Osteocyte (in vitro differentiated cells): ENCODE results near the gene LARP4B. TPM values are rescaled to one million over a fixed set of nuclear protein-coding genes. Genes with fewer than 3 reads are reported as not detected.

Source experiments
- DNase-seq: peaks from one replicate; pipeline ENCODE4 v3.0.0; 2021; ENCODE audit warnings: mixed read lengths; ENCODE audit not compliant: unreplicated experiment; ENCODE audit errors: extremely low spot score
- H3K27ac Mint-ChIP-seq: one replicate; pipeline ENCODE4 v1.8.0; 2021; ENCODE audit warnings: mild to moderate bottlenecking, mixed read lengths; ENCODE audit not compliant: unreplicated experiment
- H3K27me3 Mint-ChIP-seq: one replicate; pipeline ENCODE4 v1.8.0; 2021; ENCODE audit warnings: mixed read lengths; ENCODE audit not compliant: unreplicated experiment
- H3K36me3 Mint-ChIP-seq: one replicate; pipeline ENCODE4 v1.8.0; 2021; ENCODE audit warnings: mixed read lengths; ENCODE audit not compliant: unreplicated experiment
- H3K4me1 Mint-ChIP-seq: one replicate; pipeline ENCODE4 v1.8.0; 2021; ENCODE audit warnings: mixed read lengths; ENCODE audit not compliant: unreplicated experiment
- H3K4me3 Mint-ChIP-seq: one replicate; pipeline ENCODE4 v1.8.0; 2021; ENCODE audit warnings: mild to moderate bottlenecking, moderate library complexity, mixed read lengths; ENCODE audit not compliant: unreplicated experiment
- H3K9me3 Mint-ChIP-seq: one replicate; pipeline ENCODE4 v1.8.0; 2021; ENCODE audit warnings: mixed read lengths; ENCODE audit not compliant: unreplicated experiment
- total RNA-seq: library from RNA; stranded (reverse); gene quantifications from 2 replicates; pipeline ENCODE4 v1.2.1, GENCODE V29; 2021
- TF ChIP-seq, protein P1 (sequence below): fragments of 200-600 bp; sonication (generic); IDR thresholded peaks from 2 replicates; pipeline ENCODE4 v1.5.0; 2021; ENCODE audit warnings: antibody characterized with exemption, mild to moderate bottlenecking, moderate library complexity

Gene LARP4B
- total RNA-seq, 1 donor from 2014 or later, result 79.6 TPM

DNA sequence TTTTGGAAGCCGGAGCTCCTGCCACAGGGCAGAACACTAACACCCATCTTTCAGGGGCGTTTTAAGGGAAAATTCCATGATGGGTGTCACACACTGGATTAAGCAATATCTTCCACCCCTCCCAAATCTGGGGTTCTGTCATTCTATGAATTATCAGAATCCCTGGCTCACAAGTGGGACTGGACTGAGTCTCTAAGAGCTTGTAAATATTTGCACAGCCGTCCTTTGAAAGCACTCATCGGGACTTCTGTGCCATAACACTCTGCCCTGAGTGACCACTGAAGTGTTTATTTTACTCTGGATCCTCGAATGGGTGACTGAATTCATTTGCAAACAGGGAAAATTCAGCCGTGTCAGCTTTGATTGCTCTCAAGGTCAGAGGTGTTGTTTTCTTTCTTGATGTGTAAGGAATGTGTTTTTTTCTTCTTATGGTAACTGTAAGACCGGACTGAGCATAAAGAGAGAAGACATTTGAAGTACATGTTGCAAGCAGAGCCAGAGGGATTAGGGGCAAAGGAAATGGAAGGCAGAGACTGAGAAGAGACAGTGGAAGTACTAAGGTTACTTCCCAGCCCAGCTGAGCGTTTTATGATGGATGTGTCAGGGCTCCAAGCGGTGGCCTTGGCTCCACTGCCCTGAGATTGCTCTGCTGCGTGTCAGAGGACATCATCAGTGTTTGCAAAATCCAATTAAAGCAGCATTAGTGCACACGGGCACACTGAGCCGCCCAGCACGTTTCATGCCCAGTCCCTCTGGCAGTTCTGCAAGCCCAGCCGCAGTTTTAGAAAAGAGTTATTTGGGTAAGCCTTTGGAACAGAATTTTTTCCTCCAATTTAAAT is 39.0 kb upstream of the LARP4B start:
- DNase-seq, result no peak
- H3K36me3 Mint-ChIP-seq, result no peaks in the 10 kb centered on the region
- H3K9me3 Mint-ChIP-seq, result no peaks in the 10 kb centered on the region
- TF ChIP-seq, protein P1, sequence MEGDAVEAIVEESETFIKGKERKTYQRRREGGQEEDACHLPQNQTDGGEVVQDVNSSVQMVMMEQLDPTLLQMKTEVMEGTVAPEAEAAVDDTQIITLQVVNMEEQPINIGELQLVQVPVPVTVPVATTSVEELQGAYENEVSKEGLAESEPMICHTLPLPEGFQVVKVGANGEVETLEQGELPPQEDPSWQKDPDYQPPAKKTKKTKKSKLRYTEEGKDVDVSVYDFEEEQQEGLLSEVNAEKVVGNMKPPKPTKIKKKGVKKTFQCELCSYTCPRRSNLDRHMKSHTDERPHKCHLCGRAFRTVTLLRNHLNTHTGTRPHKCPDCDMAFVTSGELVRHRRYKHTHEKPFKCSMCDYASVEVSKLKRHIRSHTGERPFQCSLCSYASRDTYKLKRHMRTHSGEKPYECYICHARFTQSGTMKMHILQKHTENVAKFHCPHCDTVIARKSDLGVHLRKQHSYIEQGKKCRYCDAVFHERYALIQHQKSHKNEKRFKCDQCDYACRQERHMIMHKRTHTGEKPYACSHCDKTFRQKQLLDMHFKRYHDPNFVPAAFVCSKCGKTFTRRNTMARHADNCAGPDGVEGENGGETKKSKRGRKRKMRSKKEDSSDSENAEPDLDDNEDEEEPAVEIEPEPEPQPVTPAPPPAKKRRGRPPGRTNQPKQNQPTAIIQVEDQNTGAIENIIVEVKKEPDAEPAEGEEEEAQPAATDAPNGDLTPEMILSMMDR, result no peak
- H3K27me3 Mint-ChIP-seq, result peaks cover 3% of the 10 kb centered on the region
- H3K27ac Mint-ChIP-seq, result peak overlapping the region; percentile 62
- H3K4me3 Mint-ChIP-seq, result peak overlapping the region; percentile 35
- H3K4me1 Mint-ChIP-seq, result peaks cover 22% of the 10 kb centered on the region

DNA sequence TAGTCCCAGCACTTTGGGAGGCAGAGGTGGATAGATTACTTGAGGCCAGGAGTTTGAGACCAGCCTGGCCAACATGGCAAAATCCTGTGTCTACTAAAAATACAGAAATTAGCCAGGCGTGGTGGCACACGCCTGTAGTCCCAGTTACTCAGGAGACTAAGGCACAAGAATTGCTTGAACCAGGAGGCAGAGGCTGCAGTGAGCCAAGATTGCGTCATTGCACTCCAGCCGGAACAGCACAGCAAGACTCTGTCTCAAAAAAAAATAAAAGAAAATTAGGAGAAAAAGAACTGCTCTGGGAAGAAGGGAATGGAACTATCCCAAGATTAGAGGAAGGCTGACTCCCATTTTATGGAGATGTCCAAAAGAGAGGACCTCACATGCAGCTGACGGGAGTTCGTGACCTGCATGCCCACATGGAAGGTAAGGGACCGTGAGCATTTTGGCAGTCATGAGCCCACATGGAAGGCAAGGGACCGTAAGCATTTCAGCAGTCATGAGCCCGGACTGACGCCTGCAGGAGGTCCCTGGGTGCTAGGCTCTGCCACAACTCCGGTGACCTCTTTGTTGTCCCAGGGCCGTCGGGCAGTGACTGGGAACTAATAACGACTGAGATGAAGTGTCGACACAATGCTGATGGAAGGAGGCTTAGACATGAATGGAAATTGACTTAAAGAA is 38.1 kb upstream of the LARP4B start:
- Mint-ChIP-seq H3K36me3 (no peaks in the 10 kb centered on the region), H3K27ac (peak overlapping the region; percentile 62), H3K4me3 (no peak overlapping the region), H3K4me1 (peaks cover 22% of the 10 kb centered on the region), H3K27me3 (peaks cover 3% of the 10 kb centered on the region), H3K9me3 (no peaks in the 10 kb centered on the region)
- no peak for DNase-seq
- TF ChIP-seq, protein P1, result no peak

DNA sequence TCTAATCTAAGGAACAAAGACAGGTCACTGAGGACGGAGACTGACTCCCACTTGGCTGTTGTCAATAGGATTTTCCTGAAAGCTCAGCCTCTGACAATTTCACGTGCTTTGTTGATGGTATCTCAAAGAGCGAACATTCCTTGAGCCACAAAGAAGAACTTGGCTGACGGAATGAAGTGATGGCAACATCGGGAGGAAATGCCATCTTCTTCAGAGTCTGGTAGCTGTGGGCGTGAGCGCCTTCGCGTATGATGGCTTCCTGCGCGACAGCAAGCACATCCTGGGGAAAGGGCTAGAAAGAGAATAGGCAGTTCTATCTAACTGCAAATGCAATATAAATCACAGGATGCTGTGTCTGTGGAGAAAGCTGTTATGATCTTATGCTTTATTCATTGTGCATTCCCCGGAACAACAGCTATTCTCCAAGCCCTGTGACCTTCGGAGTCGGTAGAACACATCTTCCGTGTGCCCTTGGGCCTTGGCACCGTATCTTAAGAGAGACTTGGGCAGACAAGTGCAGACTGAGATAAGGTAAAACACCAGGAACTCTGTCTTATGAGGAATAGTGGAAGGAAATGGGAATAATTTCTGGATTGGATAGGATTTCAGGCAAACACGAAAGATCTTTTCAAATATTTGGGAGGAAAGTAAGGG is 37.2 kb upstream of the LARP4B start:
- no peak overlapping the region for H3K4me3 Mint-ChIP-seq
- H3K27me3 Mint-ChIP-seq, result peaks cover 3% of the 10 kb centered on the region
- TF ChIP-seq, protein P1, result no peak
- DNase-seq, result no peak
- no peak overlapping the region for H3K27ac Mint-ChIP-seq
- no peaks in the 10 kb centered on the region for H3K9me3 Mint-ChIP-seq
- peaks cover 22% of the 10 kb centered on the region for H3K4me1 Mint-ChIP-seq
- H3K36me3 Mint-ChIP-seq, result no peaks in the 10 kb centered on the region

DNA sequence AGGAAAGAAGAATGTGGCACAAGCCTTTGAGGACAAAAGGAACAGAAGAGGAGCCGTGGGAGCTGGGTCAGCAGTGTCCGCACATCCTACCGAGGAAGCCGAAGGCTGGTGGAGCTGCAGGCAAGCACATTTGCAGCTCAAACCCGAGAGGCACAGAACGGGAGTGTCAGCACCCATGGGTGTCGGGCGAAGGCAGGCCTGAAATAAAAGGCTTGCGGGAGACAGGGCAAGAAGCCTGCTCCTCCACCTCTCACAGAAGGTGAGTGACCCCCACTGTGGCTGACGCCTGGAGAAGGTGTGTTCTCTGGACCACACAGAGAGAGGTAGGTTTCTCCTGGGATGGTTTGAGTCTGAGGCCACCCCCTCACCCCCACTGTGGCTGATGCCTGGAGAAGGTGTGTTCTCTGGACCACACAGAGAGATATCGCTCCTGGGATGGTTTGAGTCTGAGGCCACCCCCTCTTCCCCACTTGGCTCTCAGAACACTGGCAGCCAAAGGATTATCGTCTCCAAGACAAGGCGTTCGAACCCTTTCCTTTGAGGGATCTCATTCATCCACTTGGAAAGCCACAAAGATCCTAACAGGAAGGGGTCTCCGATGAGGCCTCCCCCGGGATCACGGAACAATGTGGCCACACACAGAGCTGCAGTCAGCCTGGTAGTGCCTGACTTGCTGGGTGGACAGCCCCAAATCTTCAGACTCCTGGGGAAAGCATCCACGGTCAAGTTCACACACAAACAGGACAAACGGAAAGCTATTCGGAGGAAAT is 35.1 kb upstream of the LARP4B start:
- Mint-ChIP-seq H3K27ac (no peak overlapping the region), H3K4me3 (no peak overlapping the region), H3K9me3 (no peaks in the 10 kb centered on the region), H3K27me3 (peaks cover 3% of the 10 kb centered on the region), H3K4me1 (peaks cover 22% of the 10 kb centered on the region), H3K36me3 (no peaks in the 10 kb centered on the region)
- DNase-seq, result no peak
- TF ChIP-seq, protein P1, result no peak
